ENCODE measurements around the gene ZNF831. TPM values are rescaled to one million over a fixed set of nuclear protein-coding genes. Genes with fewer than 3 reads are reported as not detected.

The ZNF831 gene
- total and polyA plus RNA-seq, 10 of the 15 experiments (the other 5 are each of a cell fraction or from before 2014, with no cell fraction given) = 0.01 to 0.97 (median 0.23) TPM

DNA sequence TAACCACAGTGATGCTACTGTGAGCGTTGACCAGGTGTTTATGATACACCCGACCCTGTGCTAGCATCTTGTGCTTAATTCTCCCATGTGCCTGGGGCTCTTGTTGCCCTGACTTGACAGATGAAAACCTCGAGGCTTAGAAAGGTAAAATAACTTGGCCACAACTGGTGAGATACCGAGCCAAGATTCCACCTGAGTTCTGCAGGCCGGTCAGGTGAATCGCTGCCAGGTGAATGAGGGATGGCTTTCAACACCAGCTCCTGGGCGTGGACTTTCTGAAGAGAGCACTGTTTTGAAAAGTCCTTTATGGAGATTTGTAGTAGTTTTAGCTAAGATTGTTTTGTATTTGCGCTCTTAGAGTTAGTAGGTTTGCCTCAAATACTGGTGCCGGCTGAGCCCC lies 12.2 kb upstream of the ZNF831 start:
- POLR2A ChIA-PET = no interaction called here
- RAD21 ChIA-PET (ENCODE audit: unreplicated experiment) = no interaction called here
- DNase-seq (ENCODE audit: low read depth, low spot score) = no peak
- no peaks in the 10 kb centered on the region; the same call in 2 of the 3 replicates for H3K9me3 ChIP-seq (replicated peaks; ENCODE audit: control insufficient read depth, insufficient read depth, low read length)
- ATAC-seq = no peak
- BruUV-seq (replicated peaks) = no TSS peak
- CTCF ChIA-PET = no interaction called here
- in situ Hi-C loops (cut with MboI) (no loop called here), intact Hi-C loops (cut with micrococcal nuclease; ENCODE audit: unreplicated experiment) (no loop called here)
- H3K4me1 ChIP-seq (ENCODE audit: control insufficient read depth, insufficient read depth, low read length) = no peaks in the 10 kb centered on the region
- 44% methylated on average over 9 of the region's 9 CpGs for WGBS (ENCODE audit: insufficient coverage, insufficient replicate concordance, low lambda C conversion rate, missing lambda C conversion rate)
- no peak for FAIRE-seq
- H3K79me2 ChIP-seq (ENCODE audit: control insufficient read depth, insufficient read depth, low read length) = no peaks in the 10 kb centered on the region
- SMC1A ChIA-PET (ENCODE audit: uncharacterized antibody, unreplicated experiment) = no interaction called here
- H3K36me3 ChIP-seq (ENCODE audit: control insufficient read depth in 2 of 2, insufficient read depth in 2 of 2, low read length in 1 of 2) = no peaks in the 10 kb centered on the region
- no peaks in the 10 kb centered on the region for H4K20me1 ChIP-seq (ENCODE audit: control insufficient read depth, insufficient read depth)
- H3K27ac ChIP-seq (ENCODE audit: control insufficient read depth, insufficient read depth) = no peak overlapping the region
- TF ChIP-seq NRF1 (conservative IDR thresholded peaks at IDR 0.05; ENCODE audit: low read depth, low read length) = no peak
- TF ChIP-seq SUZ12 (IDR thresholded peaks at IDR 0.05; ENCODE audit: unreplicated experiment) = no peak
- no peak for TF ChIP-seq EED (IDR thresholded peaks at IDR 0.05; ENCODE audit: low read depth)
- no peak for TF ChIP-seq MYB (IDR thresholded peaks at IDR 0.05; ENCODE audit: borderline replicate concordance, low read depth, low read length)
- TF ChIP-seq EP300 (IDR thresholded peaks at IDR 0.05; ENCODE audit: borderline replicate concordance in 1 of 2, control insufficient read depth in 1 of 2, low read depth in 2 of 2, low read length in 2 of 2) = no peak
- H2AFZ ChIP-seq (ENCODE audit: control insufficient read depth, low read depth, low read length) = no peak overlapping the region
- H3K9ac ChIP-seq (ENCODE audit: control insufficient read depth, insufficient read depth, low read length) = no peak overlapping the region
- H3K4me2 ChIP-seq (ENCODE audit: control insufficient read depth, insufficient read depth) = no peak overlapping the region
- no peak overlapping the region for H3K4me3 ChIP-seq
- H3K27me3 ChIP-seq (replicated peaks in 1 of 2; ENCODE audit: control insufficient read depth in 2 of 2, insufficient read depth in 2 of 2, low read length in 1 of 2) = peaks cover 0 to 2% of the 10 kb centered on the region in 2 experiments; a peak in 3 of 4 replicates

DNA sequence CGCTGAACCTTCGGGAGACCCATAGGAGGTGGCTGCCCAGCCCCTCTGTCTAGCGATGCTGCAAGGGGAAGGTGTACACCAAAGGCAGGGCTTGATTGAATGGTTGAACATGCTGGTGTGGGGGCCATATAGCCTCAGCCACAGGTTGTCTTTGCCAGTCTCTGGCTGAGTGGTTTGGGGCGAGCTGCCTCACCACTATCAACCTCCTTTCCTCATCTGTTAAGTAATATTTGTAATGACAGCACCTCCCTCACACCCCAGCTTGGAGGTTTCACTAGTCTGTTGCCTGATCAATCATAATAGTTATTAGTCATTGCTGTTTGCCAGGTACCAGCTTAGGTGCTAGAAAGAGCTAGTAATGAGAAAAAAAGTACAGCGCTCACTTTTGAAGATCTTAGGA lies 11.8 kb upstream of the ZNF831 start:
- Histone ChIP-seq H2AFZ (ENCODE audit: control insufficient read depth, low read depth, low read length) (no peak overlapping the region), H3K4me3 (no peak overlapping the region), H3K9ac (ENCODE audit: control insufficient read depth, insufficient read depth, low read length) (no peak overlapping the region), H3K27me3 (replicated peaks in 1 of 2; ENCODE audit: control insufficient read depth in 2 of 2, insufficient read depth in 2 of 2, low read length in 1 of 2) (peaks cover 0 to 2% of the 10 kb centered on the region in 2 experiments; a peak in 3 of 4 replicates), H3K9me3 (replicated peaks; ENCODE audit: control insufficient read depth, insufficient read depth, low read length) (no peaks in the 10 kb centered on the region; the same call in 2 of the 3 replicates), H3K36me3 (ENCODE audit: control insufficient read depth in 2 of 2, insufficient read depth in 2 of 2, low read length in 1 of 2) (no peaks in the 10 kb centered on the region), H3K4me1 (ENCODE audit: control insufficient read depth, insufficient read depth, low read length) (no peaks in the 10 kb centered on the region), H4K20me1 (ENCODE audit: control insufficient read depth, insufficient read depth) (no peaks in the 10 kb centered on the region), H3K4me2 (ENCODE audit: control insufficient read depth, insufficient read depth) (no peak overlapping the region), H3K79me2 (ENCODE audit: control insufficient read depth, insufficient read depth, low read length) (no peaks in the 10 kb centered on the region), H3K27ac (ENCODE audit: control insufficient read depth, insufficient read depth) (no peak overlapping the region)
- ChIA-PET POLR2A (no interaction called here), SMC1A (ENCODE audit: uncharacterized antibody, unreplicated experiment) (no interaction called here), CTCF (no interaction called here), RAD21 (ENCODE audit: unreplicated experiment) (no interaction called here)
- intact Hi-C loops (cut with micrococcal nuclease; ENCODE audit: unreplicated experiment) = no loop called here
- ATAC-seq = no peak
- in situ Hi-C loops (cut with MboI) = no loop called here
- 53% methylated on average over 5 of the region's 5 CpGs for WGBS (ENCODE audit: insufficient coverage, insufficient replicate concordance, low lambda C conversion rate, missing lambda C conversion rate)
- no TSS peak for BruUV-seq (replicated peaks)
- no peak for DNase-seq (ENCODE audit: low read depth, low spot score)
- no peak for FAIRE-seq
- TF ChIP-seq, protein P1, sequence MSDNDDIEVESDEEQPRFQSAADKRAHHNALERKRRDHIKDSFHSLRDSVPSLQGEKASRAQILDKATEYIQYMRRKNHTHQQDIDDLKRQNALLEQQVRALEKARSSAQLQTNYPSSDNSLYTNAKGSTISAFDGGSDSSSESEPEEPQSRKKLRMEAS (IDR thresholded peaks at IDR 0.05; ENCODE audit: low read depth, low read length) = no peak
- TF ChIP-seq EGR1 (IDR thresholded peaks at IDR 0.05; ENCODE audit: borderline replicate concordance in 1 of 2, low read depth in 2 of 2, low read length in 2 of 2) (no peak), ATF7 (IDR thresholded peaks at IDR 0.05; ENCODE audit: low read depth) (no peak), NR2F1 (conservative IDR thresholded peaks at IDR 0.05) (no peak), ASH2L (IDR thresholded peaks at IDR 0.05; ENCODE audit: borderline replicate concordance, low read depth) (no peak), CBX3 (IDR thresholded peaks at IDR 0.05; ENCODE audit: borderline replicate concordance, low read depth) (no peak)
- TF ChIP-seq, protein P2, sequence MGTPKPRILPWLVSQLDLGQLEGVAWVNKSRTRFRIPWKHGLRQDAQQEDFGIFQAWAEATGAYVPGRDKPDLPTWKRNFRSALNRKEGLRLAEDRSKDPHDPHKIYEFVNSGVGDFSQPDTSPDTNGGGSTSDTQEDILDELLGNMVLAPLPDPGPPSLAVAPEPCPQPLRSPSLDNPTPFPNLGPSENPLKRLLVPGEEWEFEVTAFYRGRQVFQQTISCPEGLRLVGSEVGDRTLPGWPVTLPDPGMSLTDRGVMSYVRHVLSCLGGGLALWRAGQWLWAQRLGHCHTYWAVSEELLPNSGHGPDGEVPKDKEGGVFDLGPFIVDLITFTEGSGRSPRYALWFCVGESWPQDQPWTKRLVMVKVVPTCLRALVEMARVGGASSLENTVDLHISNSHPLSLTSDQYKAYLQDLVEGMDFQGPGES (IDR thresholded peaks at IDR 0.05) = no peak
- TF ChIP-seq, protein P3, sequence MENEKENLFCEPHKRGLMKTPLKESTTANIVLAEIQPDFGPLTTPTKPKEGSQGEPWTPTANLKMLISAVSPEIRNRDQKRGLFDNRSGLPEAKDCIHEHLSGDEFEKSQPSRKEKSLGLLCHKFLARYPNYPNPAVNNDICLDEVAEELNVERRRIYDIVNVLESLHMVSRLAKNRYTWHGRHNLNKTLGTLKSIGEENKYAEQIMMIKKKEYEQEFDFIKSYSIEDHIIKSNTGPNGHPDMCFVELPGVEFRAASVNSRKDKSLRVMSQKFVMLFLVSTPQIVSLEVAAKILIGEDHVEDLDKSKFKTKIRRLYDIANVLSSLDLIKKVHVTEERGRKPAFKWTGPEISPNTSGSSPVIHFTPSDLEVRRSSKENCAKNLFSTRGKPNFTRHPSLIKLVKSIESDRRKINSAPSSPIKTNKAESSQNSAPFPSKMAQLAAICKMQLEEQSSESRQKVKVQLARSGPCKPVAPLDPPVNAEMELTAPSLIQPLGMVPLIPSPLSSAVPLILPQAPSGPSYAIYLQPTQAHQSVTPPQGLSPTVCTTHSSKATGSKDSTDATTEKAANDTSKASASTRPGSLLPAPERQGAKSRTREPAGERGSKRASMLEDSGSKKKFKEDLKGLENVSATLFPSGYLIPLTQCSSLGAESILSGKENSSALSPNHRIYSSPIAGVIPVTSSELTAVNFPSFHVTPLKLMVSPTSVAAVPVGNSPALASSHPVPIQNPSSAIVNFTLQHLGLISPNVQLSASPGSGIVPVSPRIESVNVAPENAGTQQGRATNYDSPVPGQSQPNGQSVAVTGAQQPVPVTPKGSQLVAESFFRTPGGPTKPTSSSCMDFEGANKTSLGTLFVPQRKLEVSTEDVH (IDR thresholded peaks at IDR 0.05; ENCODE audit: low read depth, partially characterized antibody) = no peak

Data from GM12878 (cell line).